ENCODE results near the gene PALLD. TPM values are rescaled to one million over a fixed set of nuclear protein-coding genes. Genes with fewer than 3 reads are reported as not detected.

PALLD gene
- total RNA-seq, 1 experiment from 2014 or later = 26.7 TPM

- no peaks in the 10 kb centered on the region for H3K27me3 ChIP-seq (ENCODE audit: low read length)
- intact Hi-C loops (cut with micrococcal nuclease) = no loop called here
- no peak overlapping the region for H2AFZ ChIP-seq (ENCODE audit: low read length)
- H3K4me1 ChIP-seq (ENCODE audit: insufficient read depth, low read length) = peaks cover 7% of the 10 kb centered on the region; the same call in 1 of the 2 replicates
- no peak overlapping the region for H3K4me3 ChIP-seq (ENCODE audit: low read length)
- POLR2A ChIA-PET (ENCODE audit: unreplicated experiment) = no interaction called here
- no peak overlapping the region for H3K4me2 ChIP-seq (ENCODE audit: low read length)
- CTCF ChIA-PET = no interaction called here
- H3K9me2 ChIP-seq (replicated peaks; ENCODE audit: low read length) = no peaks in the 10 kb centered on the region
- H3K9me3 ChIP-seq (ENCODE audit: low read length) = no peaks in the 10 kb centered on the region
- no peak overlapping the region for H3K9ac ChIP-seq (ENCODE audit: low read length)
- no peak for TF ChIP-seq EZH2 (IDR thresholded peaks at IDR 0.05; ENCODE audit: low read length, unreplicated experiment)
- no peak for TF ChIP-seq EZH2phosphoT487 (IDR thresholded peaks at IDR 0.05; ENCODE audit: borderline replicate concordance, low read length)
- no peak for TF ChIP-seq CTCF (conservative IDR thresholded peaks at IDR 0.05; ENCODE audit: low read depth, low read length)
- H4K20me1 ChIP-seq (ENCODE audit: low read length) = no peaks in the 10 kb centered on the region
- no peaks in the 10 kb centered on the region; the same call in 1 of the 2 replicates for H3K36me3 ChIP-seq (ENCODE audit: low read depth, low read length)
- DNase-seq (peak; percentile 23), ATAC-seq (no peak)
- no TSS peak for BruUV-seq (replicated peaks)
- no peak overlapping the region for H3K27ac ChIP-seq (ENCODE audit: low read length)
- peaks cover 9% of the 10 kb centered on the region for H3K79me2 ChIP-seq (ENCODE audit: low read length)
- no peaks in the 10 kb centered on the region for H3F3A ChIP-seq (ENCODE audit: low read length, unreplicated experiment)
These were observed 371.4 kb downstream of the PALLD start for GRCh38 chr4:168868044-168868781.

GRCh38 chr4:168868802-168869201 lies 371.9 kb downstream of the PALLD start:
- ATAC-seq (no peak), DNase-seq (no peak)
- H3K36me3 ChIP-seq (ENCODE audit: low read depth, low read length) = no peaks in the 10 kb centered on the region; the same call in 1 of the 2 replicates
- no peak overlapping the region for H3K27ac ChIP-seq (ENCODE audit: low read length)
- H2AFZ ChIP-seq (ENCODE audit: low read length) = no peak overlapping the region
- H3K27me3 ChIP-seq (ENCODE audit: low read length) = no peaks in the 10 kb centered on the region
- no peaks in the 10 kb centered on the region for H3F3A ChIP-seq (ENCODE audit: low read length, unreplicated experiment)
- ChIA-PET CTCF (no interaction called here), POLR2A (ENCODE audit: unreplicated experiment) (no interaction called here)
- no peak for TF ChIP-seq CTCF (conservative IDR thresholded peaks at IDR 0.05; ENCODE audit: low read depth, low read length)
- TF ChIP-seq EZH2phosphoT487 (IDR thresholded peaks at IDR 0.05; ENCODE audit: borderline replicate concordance, low read length) = no peak
- no peak for TF ChIP-seq EZH2 (IDR thresholded peaks at IDR 0.05; ENCODE audit: low read length, unreplicated experiment)
- H3K9me2 ChIP-seq (replicated peaks; ENCODE audit: low read length) = no peaks in the 10 kb centered on the region
- H3K9me3 ChIP-seq (ENCODE audit: low read length) = no peaks in the 10 kb centered on the region
- H3K4me3 ChIP-seq (ENCODE audit: low read length) = no peak overlapping the region
- intact Hi-C loops (cut with micrococcal nuclease) = no loop called here
- H4K20me1 ChIP-seq (ENCODE audit: low read length) = no peaks in the 10 kb centered on the region
- no peak overlapping the region for H3K4me2 ChIP-seq (ENCODE audit: low read length)
- H3K4me1 ChIP-seq (ENCODE audit: insufficient read depth, low read length) = peaks cover 7% of the 10 kb centered on the region; the same call in 1 of the 2 replicates
- peaks cover 9% of the 10 kb centered on the region for H3K79me2 ChIP-seq (ENCODE audit: low read length)
- H3K9ac ChIP-seq (ENCODE audit: low read length) = no peak overlapping the region
- BruUV-seq (replicated peaks) = no TSS peak

DNA sequence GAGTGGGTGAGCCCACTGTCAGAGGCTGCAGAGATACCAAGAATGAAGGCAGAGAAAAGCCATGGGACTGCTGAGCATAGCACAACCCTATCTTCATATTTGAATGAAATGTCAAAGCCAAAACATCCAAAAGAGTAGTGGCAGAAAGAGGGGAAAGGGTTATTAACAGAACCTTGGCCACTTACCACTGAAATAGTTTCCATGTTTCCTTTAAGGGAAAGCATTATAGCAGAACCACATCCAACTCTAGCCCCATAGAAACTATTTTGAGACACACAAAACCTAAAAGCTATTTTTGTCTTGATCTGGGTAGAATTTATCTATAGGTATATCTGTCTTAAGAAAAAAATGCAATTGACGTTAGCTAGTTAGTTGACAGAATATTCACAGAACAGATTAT lies 373.2 kb downstream of the PALLD start:
- ATAC-seq = no peak
- Histone ChIP-seq H3K79me2 (ENCODE audit: low read length) (peaks cover 9% of the 10 kb centered on the region), H3K4me2 (ENCODE audit: low read length) (no peak overlapping the region), H3K36me3 (ENCODE audit: low read depth, low read length) (no peaks in the 10 kb centered on the region; the same call in 1 of the 2 replicates), H2AFZ (ENCODE audit: low read length) (no peak overlapping the region), H4K20me1 (ENCODE audit: low read length) (no peaks in the 10 kb centered on the region), H3K27ac (ENCODE audit: low read length) (no peak overlapping the region), H3K4me1 (ENCODE audit: insufficient read depth, low read length) (peaks cover 7% of the 10 kb centered on the region; the same call in 1 of the 2 replicates), H3K27me3 (ENCODE audit: low read length) (no peaks in the 10 kb centered on the region), H3K9me3 (ENCODE audit: low read length) (no peaks in the 10 kb centered on the region), H3K4me3 (ENCODE audit: low read length) (no peak overlapping the region), H3F3A (ENCODE audit: low read length, unreplicated experiment) (no peaks in the 10 kb centered on the region), H3K9ac (ENCODE audit: low read length) (no peak overlapping the region), H3K9me2 (replicated peaks; ENCODE audit: low read length) (no peaks in the 10 kb centered on the region)
- ChIA-PET POLR2A (ENCODE audit: unreplicated experiment) (no interaction called here), CTCF (no interaction called here)
- no peak for DNase-seq
- no peak for TF ChIP-seq EZH2 (IDR thresholded peaks at IDR 0.05; ENCODE audit: low read length, unreplicated experiment)
- TF ChIP-seq EZH2phosphoT487 (IDR thresholded peaks at IDR 0.05; ENCODE audit: borderline replicate concordance, low read length) = no peak
- TF ChIP-seq CTCF (conservative IDR thresholded peaks at IDR 0.05; ENCODE audit: low read depth, low read length) = no peak
- BruUV-seq (replicated peaks) = no TSS peak
- intact Hi-C loops (cut with micrococcal nuclease) = no loop called here
